Mesenchymal stem cell (in vitro differentiated cells and primary cell): Measurements from ENCODE around the gene SUPT20HL2.
"Not testable (repeated sequence)": the region's sequence is repeated elsewhere in the genome, so short reads cannot be mapped to it uniquely, and the experiment has no call there.

Source experiments
- DNase-seq: peaks from one replicate; pipeline ENCODE4 v3.0.0-alpha.2; 2013
- H2AFZ ChIP-seq: one replicate; pipeline ENCODE4 v1.6.1; 2013; ENCODE audit warnings: low read depth, mild to moderate bottlenecking, control low read depth, inconsistent platforms, low read length, moderate library complexity
- H2AK5ac ChIP-seq: 2 replicates; pipeline ENCODE4 v1.6.1; 2013; ENCODE audit warnings: low read length, moderate library complexity, mild to moderate bottlenecking, inconsistent platforms; ENCODE audit not compliant: severe bottlenecking
- H2BK120ac ChIP-seq: one replicate; pipeline ENCODE4 v1.6.1; 2013; ENCODE audit warnings: low read depth, mild to moderate bottlenecking, inconsistent platforms, low read length, moderate library complexity
- H2BK12ac ChIP-seq, 2 experiments: one replicate each; pipeline ENCODE4 v1.6.1; 2013; ENCODE audit warnings: inconsistent platforms in 2 of 2, low read length in 2 of 2, mild to moderate bottlenecking in 2 of 2, moderate library complexity in 2 of 2, control low read depth in 1 of 2
- H2BK15ac ChIP-seq: one replicate; pipeline ENCODE4 v1.6.1; 2013; ENCODE audit warnings: mild to moderate bottlenecking, low read depth, inconsistent platforms; ENCODE audit not compliant: poor library complexity, severe bottlenecking
- H2BK5ac ChIP-seq: 2 replicates; pipeline ENCODE4 v1.6.1; 2013; ENCODE audit warnings: low read depth, mild to moderate bottlenecking, low read length, control low read depth, inconsistent platforms; ENCODE audit not compliant: poor library complexity, severe bottlenecking
- H3K14ac ChIP-seq, 2 experiments: one replicate each; pipeline ENCODE4 v1.6.1; 2013; ENCODE audit warnings: inconsistent platforms in 2 of 2, low read length in 2 of 2, control low read depth in 1 of 2, mild to moderate bottlenecking in 1 of 2, moderate library complexity in 1 of 2
- H3K18ac ChIP-seq, 2 experiments: one replicate each; pipeline ENCODE4 v1.6.1; 2013; ENCODE audit warnings: inconsistent platforms in 2 of 2, low read length in 2 of 2, control low read depth in 1 of 2, low read depth in 1 of 2, mild to moderate bottlenecking in 1 of 2
- H3K23ac ChIP-seq, 2 experiments: one replicate each; pipeline ENCODE4 v1.6.1; 2013; ENCODE audit warnings: inconsistent platforms in 2 of 2, low read length in 2 of 2, mild to moderate bottlenecking in 2 of 2, moderate library complexity in 2 of 2, control low read depth in 1 of 2
- H3K27ac ChIP-seq: 2 replicates; pipeline ENCODE4 v1.5.1; 2013; ENCODE audit warnings: mild to moderate bottlenecking, moderate library complexity, low read length, control low read depth, inconsistent platforms; ENCODE audit not compliant: poor library complexity, severe bottlenecking
- H3K27me3 ChIP-seq, 2 experiments: 2 replicates each; pipeline versions ENCODE4 v1.6.1 to v1.7.0; 2013; ENCODE audit warnings: low read length in 2 of 2, mild to moderate bottlenecking in 2 of 2, moderate library complexity in 2 of 2, control low read depth in 1 of 2, inconsistent platforms in 1 of 2; ENCODE audit not compliant: control insufficient read depth in 1 of 2, insufficient read depth in 1 of 2
- H3K36me3 ChIP-seq, 2 experiments: 2 replicates each; pipeline versions ENCODE4 v1.6.1 to v1.7.0; 2013; ENCODE audit warnings: low read length in 2 of 2, control low read depth in 1 of 2, inconsistent platforms in 1 of 2, low read depth in 1 of 2, mild to moderate bottlenecking in 1 of 2; ENCODE audit not compliant: insufficient read depth in 2 of 2, control insufficient read depth in 1 of 2
- H3K4ac ChIP-seq, 2 experiments: one replicate each; pipeline ENCODE4 v1.6.1; 2013; ENCODE audit warnings: inconsistent platforms in 2 of 2, low read length in 2 of 2, mild to moderate bottlenecking in 2 of 2, moderate library complexity in 2 of 2, control low read depth in 1 of 2, low read depth in 1 of 2
- H3K4me1 ChIP-seq: 2 replicates; pipeline ENCODE4 v1.6.1; 2013; ENCODE audit warnings: low read depth, low read length, control low read depth; ENCODE audit not compliant: control insufficient read depth, insufficient read depth
- H3K4me2 ChIP-seq: 2 replicates; pipeline ENCODE4 v1.6.1; 2013; ENCODE audit warnings: low read length, mild to moderate bottlenecking, inconsistent platforms; ENCODE audit not compliant: poor library complexity, severe bottlenecking
- H3K4me3 ChIP-seq, 2 experiments: 2 replicates each; pipeline versions ENCODE4 v1.5.1 to v1.7.0; 2013; ENCODE audit warnings: low read length in 2 of 2, mild to moderate bottlenecking in 2 of 2, control low read depth in 1 of 2, low read depth in 1 of 2; ENCODE audit not compliant: insufficient read depth in 1 of 2
- H3K79me1 ChIP-seq: replicated peaks from 2 replicates; pipeline ENCODE4 v1.6.1; 2013; ENCODE audit warnings: mild to moderate bottlenecking, control low read depth, low read length, inconsistent platforms; ENCODE audit not compliant: poor library complexity, severe bottlenecking
- H3K9ac ChIP-seq: 2 replicates; pipeline ENCODE4 v1.7.0; 2013; ENCODE audit warnings: mild to moderate bottlenecking, low read length, moderate library complexity
- H3K9me3 ChIP-seq: 2 replicates; pipeline ENCODE4 v1.7.0; 2013; ENCODE audit warnings: mild to moderate bottlenecking, low read length; ENCODE audit not compliant: control insufficient read depth
- H4K8ac ChIP-seq: one replicate; pipeline ENCODE4 v1.6.1; 2013; ENCODE audit warnings: inconsistent platforms, mild to moderate bottlenecking, low read length, moderate library complexity
- H4K91ac ChIP-seq: one replicate; pipeline ENCODE4 v1.6.1; 2013; ENCODE audit warnings: mild to moderate bottlenecking, low read length, inconsistent platforms
- WGBS: methylation state at CpG from one replicate; pipeline ENCODE4 v1.1.7; 2013; ENCODE audit warnings: mixed read lengths; 5-methylcytosine and 5-hydroxymethylcytosine counted together

Gene SUPT20HL2

DNA sequence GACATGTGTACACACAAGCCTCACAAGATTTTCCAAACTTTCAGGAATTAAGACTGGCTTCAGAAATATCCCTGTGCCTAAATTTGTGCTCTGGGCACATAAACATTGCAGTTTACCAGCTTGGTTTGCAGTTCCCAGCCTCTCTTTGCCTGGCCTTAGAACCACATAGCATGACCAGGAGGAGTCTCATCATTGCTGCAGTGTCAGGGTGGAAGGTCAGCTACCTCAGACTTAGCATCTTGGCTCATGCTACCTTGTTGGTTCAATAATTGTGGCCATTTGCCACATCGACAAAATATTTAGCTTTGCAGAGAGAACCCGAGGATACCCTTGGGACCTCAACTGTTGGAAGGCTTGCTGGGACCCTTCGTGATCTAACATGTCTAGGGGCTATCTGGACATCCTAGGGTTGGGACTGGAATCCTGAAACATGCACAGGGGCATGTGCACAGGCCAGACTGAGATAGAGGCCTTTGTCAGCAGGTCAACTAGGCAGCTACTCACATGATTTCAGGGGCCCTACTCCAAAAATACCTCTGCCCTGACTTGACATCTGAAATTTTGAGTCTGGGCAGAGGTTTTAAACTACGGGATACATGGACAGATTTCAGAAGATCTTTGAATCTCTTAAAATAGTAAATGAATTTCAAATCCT, 8.0 kb upstream of the SUPT20HL2 start:
- H4K8ac ChIP-seq = no peak overlapping the region

GRCh38 chrX:24317567-24317966, 3.7 kb upstream of the SUPT20HL2 start:
- H3K4me3 ChIP-seq = no peak overlapping the region
- WGBS = no CpG with 5 or more reads among the region's 1 CpG
- H4K91ac ChIP-seq = no peak overlapping the region
- H3K18ac ChIP-seq = no peak overlapping the region
- H3K79me1 ChIP-seq = no peaks in the 10 kb centered on the region
- no peak overlapping the region for H2BK15ac ChIP-seq
- no peak overlapping the region for H3K23ac ChIP-seq
- H3K36me3 ChIP-seq = no peaks in the 10 kb centered on the region
- no peak overlapping the region for H2AK5ac ChIP-seq
- H3K14ac ChIP-seq = no peak overlapping the region
- DNase-seq = no peak
- no peak overlapping the region for H2BK12ac ChIP-seq
- no peak overlapping the region for H3K27ac ChIP-seq
- H3K4me1 ChIP-seq = no peaks in the 10 kb centered on the region
- peaks cover 4 to 22% of the 10 kb centered on the region in 2 experiments for H3K27me3 ChIP-seq
- no peak overlapping the region for H3K4ac ChIP-seq
- H3K9me3 ChIP-seq = no peaks in the 10 kb centered on the region
- H2BK5ac ChIP-seq = no peak overlapping the region
- no peak overlapping the region for H3K4me2 ChIP-seq
- H2BK120ac ChIP-seq = no peak overlapping the region
- H4K8ac ChIP-seq = no peak overlapping the region
- no peak overlapping the region for H2AFZ ChIP-seq
- H3K9ac ChIP-seq = no peak overlapping the region

More for the DNA sequence above, 8.0 kb upstream of the SUPT20HL2 start:
- no peak overlapping the region for H3K4me3 ChIP-seq
- no peaks in the 10 kb centered on the region for H3K79me1 ChIP-seq
- H2BK120ac ChIP-seq = no peak overlapping the region
- peaks cover 4 to 34% of the 10 kb centered on the region in 2 experiments for H3K27me3 ChIP-seq
- 94% methylated on average over 2 of the region's 4 CpGs for WGBS
- H4K91ac ChIP-seq = no peak overlapping the region
- no peak overlapping the region for H3K9ac ChIP-seq
- H3K18ac ChIP-seq = no peak overlapping the region
- no peak overlapping the region for H3K23ac ChIP-seq
- H2BK15ac ChIP-seq = no peak overlapping the region
- H3K27ac ChIP-seq = no peak overlapping the region
- H3K14ac ChIP-seq = no peak overlapping the region
- no peak overlapping the region for H2AFZ ChIP-seq
- H3K36me3 ChIP-seq = no peaks in the 10 kb centered on the region
- H3K9me3 ChIP-seq = no peaks in the 10 kb centered on the region
- H2BK5ac ChIP-seq = no peak overlapping the region
- H3K4ac ChIP-seq = no peak overlapping the region
- H2AK5ac ChIP-seq = no peak overlapping the region
- H3K4me2 ChIP-seq = no peak overlapping the region
- no peak for DNase-seq
- no peak overlapping the region for H2BK12ac ChIP-seq
- H3K4me1 ChIP-seq = no peaks in the 10 kb centered on the region

DNA sequence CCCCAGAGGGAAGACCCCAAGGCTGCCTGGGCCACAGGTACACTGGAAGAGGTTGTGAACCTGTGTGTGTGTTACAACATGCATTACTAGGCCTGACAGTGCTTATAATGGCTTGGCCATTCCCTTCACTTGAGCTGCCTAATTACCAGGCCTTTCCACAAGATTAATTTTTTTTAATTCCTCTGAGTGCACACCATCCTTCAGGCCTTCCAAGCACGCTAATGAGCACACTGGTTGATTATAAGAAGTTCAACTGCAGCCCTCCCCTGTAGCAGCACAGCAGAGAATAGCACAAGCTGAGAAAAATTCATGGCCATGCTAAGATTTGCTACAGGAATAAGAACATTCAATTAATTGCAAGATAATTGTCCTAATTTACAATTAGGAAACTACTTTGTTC, 2.2 kb upstream of the SUPT20HL2 start:
- no peak overlapping the region for H4K91ac ChIP-seq
- no peak overlapping the region for H3K9ac ChIP-seq
- H3K18ac ChIP-seq = no peak overlapping the region
- H3K27ac ChIP-seq = no peak overlapping the region
- WGBS = 57% methylated on average over 1 of the region's 1 CpG
- no peak overlapping the region for H2AK5ac ChIP-seq
- H3K23ac ChIP-seq = no peak overlapping the region
- no peak overlapping the region for H3K4me3 ChIP-seq
- H4K8ac ChIP-seq = no peak overlapping the region
- H3K36me3 ChIP-seq = no peaks in the 10 kb centered on the region
- H3K27me3 ChIP-seq = peaks cover 4 to 15% of the 10 kb centered on the region in 2 experiments
- no peak overlapping the region for H3K4me2 ChIP-seq
- H3K14ac ChIP-seq = no peak overlapping the region
- H2BK15ac ChIP-seq = no peak overlapping the region
- H2BK5ac ChIP-seq = no peak overlapping the region
- no peaks in the 10 kb centered on the region for H3K9me3 ChIP-seq
- H3K4ac ChIP-seq = no peak overlapping the region
- H2BK12ac ChIP-seq = no peak overlapping the region
- H2BK120ac ChIP-seq = no peak overlapping the region
- no peak overlapping the region for H2AFZ ChIP-seq
- H3K79me1 ChIP-seq = no peaks in the 10 kb centered on the region
- no peaks in the 10 kb centered on the region for H3K4me1 ChIP-seq
- no peak for DNase-seq

DNA sequence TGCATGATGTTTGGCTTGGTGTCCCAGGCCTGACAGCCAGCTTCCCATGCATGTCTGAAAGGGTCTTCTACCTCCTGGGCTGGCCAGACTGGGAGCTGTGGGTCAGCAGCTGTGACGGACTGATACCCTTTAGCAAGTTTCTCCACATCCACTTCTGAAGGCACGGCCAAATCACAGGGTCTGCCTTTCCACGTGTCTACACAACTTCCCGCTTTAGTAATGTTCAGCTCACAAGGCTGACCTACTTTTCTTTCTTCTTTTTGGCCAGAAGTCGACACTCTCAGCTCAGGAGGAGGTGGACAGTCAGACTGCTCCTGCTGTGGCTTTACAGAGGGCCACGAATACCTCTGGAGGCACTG, 1.6 kb downstream of the SUPT20HL2 start:
- H3K9ac ChIP-seq, H3K9me3 ChIP-seq, H3K4ac ChIP-seq: not testable (repeated sequence)

More for the DNA sequence above, 1.6 kb downstream of the SUPT20HL2 start:
- not testable (repeated sequence) for H3K79me1 ChIP-seq, H3K27ac ChIP-seq, H3K4me1 ChIP-seq, H4K91ac ChIP-seq, H3K27me3 ChIP-seq, H2BK12ac ChIP-seq, H3K14ac ChIP-seq, H3K4me3 ChIP-seq, H2BK15ac ChIP-seq, H3K4me2 ChIP-seq, H2AK5ac ChIP-seq, H3K36me3 ChIP-seq, DNase-seq, H2AFZ ChIP-seq, H3K23ac ChIP-seq, H3K18ac ChIP-seq, H4K8ac ChIP-seq, H2BK5ac ChIP-seq, H2BK120ac ChIP-seq
- WGBS = 92% methylated on average over 5 of the region's 6 CpGs
